OCI-LY1 (cell line): ENCODE results near the gene GEMIN4.

Experiments used
- EZH2 ChIP-seq: fragments of 200-600 bp; sonication (generic), shearing (Covaris generic); IDR thresholded peaks from 2 replicates; pipeline ENCODE4 v1.8.0; 2017; ENCODE audit warnings: borderline replicate concordance, mixed run types, mild to moderate bottlenecking, antibody characterized with exemption, low read length, moderate library complexity, mixed read lengths
- TF ChIP-seq, protein P1 (sequence below): fragments of 200-600 bp; sonication (generic), shearing (Covaris generic); IDR thresholded peaks from 2 replicates; pipeline ENCODE4 v1.5.1; 2017; ENCODE audit warnings: mild to moderate bottlenecking, antibody characterized with exemption, low read length, moderate library complexity, mixed read lengths

GRCh38 chr17:773467-774312 is 21.6 kb upstream of the GEMIN4 start:
- TF ChIP-seq, protein P1, sequence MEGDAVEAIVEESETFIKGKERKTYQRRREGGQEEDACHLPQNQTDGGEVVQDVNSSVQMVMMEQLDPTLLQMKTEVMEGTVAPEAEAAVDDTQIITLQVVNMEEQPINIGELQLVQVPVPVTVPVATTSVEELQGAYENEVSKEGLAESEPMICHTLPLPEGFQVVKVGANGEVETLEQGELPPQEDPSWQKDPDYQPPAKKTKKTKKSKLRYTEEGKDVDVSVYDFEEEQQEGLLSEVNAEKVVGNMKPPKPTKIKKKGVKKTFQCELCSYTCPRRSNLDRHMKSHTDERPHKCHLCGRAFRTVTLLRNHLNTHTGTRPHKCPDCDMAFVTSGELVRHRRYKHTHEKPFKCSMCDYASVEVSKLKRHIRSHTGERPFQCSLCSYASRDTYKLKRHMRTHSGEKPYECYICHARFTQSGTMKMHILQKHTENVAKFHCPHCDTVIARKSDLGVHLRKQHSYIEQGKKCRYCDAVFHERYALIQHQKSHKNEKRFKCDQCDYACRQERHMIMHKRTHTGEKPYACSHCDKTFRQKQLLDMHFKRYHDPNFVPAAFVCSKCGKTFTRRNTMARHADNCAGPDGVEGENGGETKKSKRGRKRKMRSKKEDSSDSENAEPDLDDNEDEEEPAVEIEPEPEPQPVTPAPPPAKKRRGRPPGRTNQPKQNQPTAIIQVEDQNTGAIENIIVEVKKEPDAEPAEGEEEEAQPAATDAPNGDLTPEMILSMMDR, result no peak
- no peak for TF ChIP-seq EZH2
